Measurements from ENCODE around the gene HIPK4. TPM values are rescaled to one million over a fixed set of nuclear protein-coding genes. Genes with fewer than 3 reads are reported as not detected.

Gene HIPK4
- total RNA-seq, 2 donors from 2014 or later = not detected

GRCh38 chr19:40342644-40343311, 47.2 kb downstream of the HIPK4 start:
- no peaks in the 10 kb centered on the region for H3K4me1 ChIP-seq
- TF ChIP-seq CTCF (IDR thresholded peaks at IDR 0.05) = no peak
- H3K9me3 ChIP-seq = no peaks in the 10 kb centered on the region
- H3K36me3 ChIP-seq = no peaks in the 10 kb centered on the region
- DNase-seq = no peak
- no peak overlapping the region for H3K9ac ChIP-seq (ENCODE audit: low read depth in 2 of 2, low read length in 2 of 2)
- intact Hi-C loops (cut with DNase I) = no loop called here
- no peak overlapping the region for H3K4me3 ChIP-seq
- no peaks in the 10 kb centered on the region for H3K27me3 ChIP-seq
- H3K27ac ChIP-seq = no peak overlapping the region

GRCh38 chr19:40341601-40342482, 48.1 kb downstream of the HIPK4 start:
- Histone ChIP-seq H3K27ac (no peak overlapping the region), H3K9me3 (no peaks in the 10 kb centered on the region), H3K27me3 (no peaks in the 10 kb centered on the region), H3K4me1 (no peaks in the 10 kb centered on the region), H3K4me3 (no peak overlapping the region), H3K9ac (ENCODE audit: low read depth in 2 of 2, low read length in 2 of 2) (no peak overlapping the region), H3K36me3 (no peaks in the 10 kb centered on the region)
- no peak for TF ChIP-seq CTCF (IDR thresholded peaks at IDR 0.05)
- intact Hi-C loops (cut with DNase I) = no loop called here
- no peak for DNase-seq

- H3K36me3 ChIP-seq = no peaks in the 10 kb centered on the region
Observed at GRCh38 chr19:40339018-40339728, 50.8 kb downstream of the HIPK4 start.

GRCh38 chr19:40337594-40337993, 52.4 kb downstream of the HIPK4 start:
- H3K36me3 ChIP-seq = no peaks in the 10 kb centered on the region
- DNase-seq = no peak
- no peaks in the 10 kb centered on the region for H3K4me1 ChIP-seq
- no peaks in the 10 kb centered on the region for H3K9me3 ChIP-seq
- H3K4me3 ChIP-seq = no peak overlapping the region
- H3K27ac ChIP-seq = no peak overlapping the region
- TF ChIP-seq CTCF (IDR thresholded peaks at IDR 0.05) = no peak
- intact Hi-C loops (cut with DNase I) = no loop called here
- no peak overlapping the region for H3K9ac ChIP-seq (ENCODE audit: low read depth in 2 of 2, low read length in 2 of 2)
- H3K27me3 ChIP-seq = no peaks in the 10 kb centered on the region

More at GRCh38 chr19:40339018-40339728, 50.8 kb downstream of the HIPK4 start:
- no peaks in the 10 kb centered on the region for H3K27me3 ChIP-seq
- DNase-seq = no peak
- H3K4me3 ChIP-seq = no peak overlapping the region
- TF ChIP-seq CTCF (IDR thresholded peaks at IDR 0.05) = no peak
- no peaks in the 10 kb centered on the region for H3K9me3 ChIP-seq
- no peaks in the 10 kb centered on the region for H3K4me1 ChIP-seq
- intact Hi-C loops (cut with DNase I) = no loop called here
- no peak overlapping the region for H3K9ac ChIP-seq (ENCODE audit: low read depth in 2 of 2, low read length in 2 of 2)
- H3K27ac ChIP-seq = no peak overlapping the region

GRCh38 chr19:40337107-40337506, 52.9 kb downstream of the HIPK4 start:
- H3K9ac ChIP-seq (ENCODE audit: low read depth in 2 of 2, low read length in 2 of 2) = no peak overlapping the region
- DNase-seq = no peak
- no peak overlapping the region for H3K4me3 ChIP-seq
- no peaks in the 10 kb centered on the region for H3K27me3 ChIP-seq
- H3K9me3 ChIP-seq = no peaks in the 10 kb centered on the region
- H3K27ac ChIP-seq = no peak overlapping the region
- intact Hi-C loops (cut with DNase I) = no loop called here
- no peak for TF ChIP-seq CTCF (IDR thresholded peaks at IDR 0.05)
- no peaks in the 10 kb centered on the region for H3K4me1 ChIP-seq
- H3K36me3 ChIP-seq = no peaks in the 10 kb centered on the region

Data from colonic mucosa (tissue), 4 donors.